Natural killer cell (primary cell): ENCODE data around the gene COL27A1. TPM values are rescaled to one million over a fixed set of nuclear protein-coding genes. Genes with fewer than 3 reads are reported as not detected.

Experiments used
- ATAC-seq, 3 donors: fragments of 150-1000 bp in 2 of 3; fragments of 200-7000 bp in 1 of 3; cut with Tn5 transposase; 1 replicate in 1 of 3; 2 replicates in 2 of 3; pipeline ENCODE4 v1.10.0; 2021; ENCODE audit warnings: mild to moderate bottlenecking in 2 of 3, moderate library complexity in 2 of 3
- DNase-seq, 2 donors: peaks; one replicate each; pipeline versions ENCODE4 v3.0.0 to v3.0.0-alpha.2; 2013 to 2021; ENCODE audit warnings: mixed read lengths in 1 of 2
- H3K27ac ChIP-seq: one replicate; pipeline ENCODE4 v1.5.1; 2013; ENCODE audit warnings: mild to moderate bottlenecking, low read length
- H3K27me3 ChIP-seq: one replicate; pipeline ENCODE4 v1.6.1; 2013; ENCODE audit warnings: low read length; ENCODE audit not compliant: control insufficient read depth, insufficient read depth
- H3K36me3 ChIP-seq: one replicate; pipeline ENCODE4 v1.6.1; 2013; ENCODE audit warnings: low read length; ENCODE audit not compliant: control insufficient read depth, insufficient read depth
- H3K4me1 ChIP-seq: one replicate; pipeline ENCODE4 v1.6.1; 2013; ENCODE audit warnings: low read length; ENCODE audit not compliant: control insufficient read depth, insufficient read depth
- H3K4me3 ChIP-seq: one replicate; pipeline ENCODE4 v1.5.1; 2013; ENCODE audit warnings: low read length
- H3K9me3 ChIP-seq: one replicate; pipeline ENCODE4 v1.6.1; 2013; ENCODE audit warnings: low read length; ENCODE audit not compliant: control insufficient read depth, insufficient read depth
- H3K27ac Mint-ChIP-seq, 2 donors: one replicate each; pipeline ENCODE4 v1.8.0; 2022; ENCODE audit warnings: mild to moderate bottlenecking in 2 of 2, mixed read lengths in 2 of 2, moderate library complexity in 1 of 2
- H3K27me3 Mint-ChIP-seq, 2 donors: one replicate each; pipeline ENCODE4 v1.8.0; 2022; ENCODE audit warnings: low read depth in 2 of 2, mixed read lengths in 2 of 2
- H3K36me3 Mint-ChIP-seq: one replicate; pipeline ENCODE4 v1.8.0; 2022; ENCODE audit warnings: mixed read lengths
- H3K4me1 Mint-ChIP-seq, 2 donors: one replicate each; pipeline ENCODE4 v1.8.0; 2022; ENCODE audit warnings: mixed read lengths in 2 of 2
- H3K4me3 Mint-ChIP-seq: one replicate; pipeline ENCODE4 v1.8.0; 2022; ENCODE audit warnings: mild to moderate bottlenecking, moderate library complexity, mixed read lengths
- H3K9me3 Mint-ChIP-seq, 2 donors: one replicate each; pipeline ENCODE4 v1.8.0; 2022; ENCODE audit warnings: mixed read lengths in 2 of 2
- CTCF ChIP-seq: fragments of 200-600 bp; IDR thresholded peaks from one replicate; pipeline ENCODE4 v1.8.0; 2022; ENCODE audit warnings: antibody characterized with exemption
- WGBS: methylation state at CpG from one replicate; pipeline ENCODE4 v1.1.7; 2013; ENCODE audit warnings: missing lambda C conversion rate; ENCODE audit not compliant: insufficient coverage; 5-methylcytosine and 5-hydroxymethylcytosine counted together
- intact Hi-C: fragments of 100-400 bp; cut with micrococcal nuclease; formaldehyde crosslinking; loops from one replicate; pipeline ENCODE4 v1.14.2; 2022
- total RNA-seq, 4 donors: library from RNA; stranded (reverse); fragments of 120-200 nt in 1 of 4; gene quantifications; one replicate each; pipeline versions ENCODE4 v1.2.3 to v1.2.4, GENCODE V29; 2013 to 2022

COL27A1 gene
- total RNA-seq, 3 donors from 2014 or later (not counting 1 experiment from before 2014, with no cell fraction given) = not detected

DNA sequence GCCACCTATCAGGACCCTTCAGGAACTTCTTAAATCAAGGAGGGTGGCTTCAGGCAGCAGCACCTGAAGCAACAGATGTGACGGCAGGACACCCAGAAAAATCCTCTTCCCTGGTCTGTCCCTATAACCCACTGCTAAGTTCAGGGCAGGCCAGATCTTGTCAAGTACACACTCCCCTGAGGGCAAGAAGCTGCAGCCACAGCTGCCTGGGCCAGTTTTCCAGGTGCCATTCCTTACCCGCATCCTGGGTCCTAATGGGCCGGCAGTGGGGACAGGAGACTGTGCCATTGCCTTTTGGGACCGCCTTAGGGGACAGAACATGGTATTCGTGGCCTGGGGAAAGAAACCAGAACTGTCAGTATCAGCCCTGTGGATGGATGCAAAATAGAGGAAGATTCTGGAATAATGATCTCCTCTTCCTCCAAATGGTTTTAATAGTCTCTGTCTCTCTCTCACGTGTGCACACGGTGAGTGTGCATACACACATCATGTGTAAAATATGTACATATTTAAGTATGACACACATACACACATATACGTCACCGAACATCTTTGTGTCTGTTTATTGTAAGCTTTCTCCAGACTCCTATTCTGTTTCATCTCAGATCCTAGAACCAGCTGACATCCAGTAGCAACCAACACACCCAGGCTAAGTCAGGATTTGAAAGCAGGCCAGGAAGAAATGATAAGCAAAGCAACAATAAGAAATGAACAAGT is 188.3 kb downstream of the COL27A1 start:
- Histone ChIP-seq H3K4me1 (peaks cover 20% of the 10 kb centered on the region), H3K4me3 (no peak overlapping the region), H3K27ac (no peak overlapping the region), H3K9me3 (no peaks in the 10 kb centered on the region), H3K36me3 (peaks cover 97% of the 10 kb centered on the region), H3K27me3 (no peaks in the 10 kb centered on the region)
- Mint-ChIP-seq H3K36me3 (peaks cover 38% of the 10 kb centered on the region), H3K4me3 (no peak overlapping the region), H3K4me1 (peaks cover 40 to 59% of the 10 kb centered on the region in 2 donors), H3K27me3 (no peaks in the 10 kb centered on the region), H3K9me3 (no peaks in the 10 kb centered on the region), H3K27ac (peak overlapping the region; percentile 77 to 84)
- DNase-seq (no peak), ATAC-seq (no peak)
- intact Hi-C loops = no loop called here
- 95% methylated on average over 7 of the region's 9 CpGs for WGBS
- no peak for TF ChIP-seq CTCF

DNA sequence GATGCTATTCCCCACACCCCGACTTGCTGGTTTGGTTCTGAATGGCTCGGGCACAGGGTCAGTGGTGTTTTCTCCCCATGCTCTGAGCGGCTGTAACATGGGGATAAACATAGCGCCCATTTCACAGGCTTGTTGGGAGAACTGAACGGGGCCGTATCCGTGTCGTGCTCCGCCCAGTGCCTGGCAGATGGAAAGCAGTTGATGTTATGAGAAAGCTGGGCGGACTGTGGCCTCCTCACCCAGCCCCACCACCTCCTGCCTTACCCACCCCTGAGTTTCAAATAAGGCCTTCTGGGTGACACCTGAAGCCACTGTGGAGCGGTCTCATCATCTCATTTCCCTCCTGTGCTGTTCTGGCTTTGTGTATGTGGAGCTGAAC is 188.8 kb downstream of the COL27A1 start:
- Histone ChIP-seq H3K9me3 (no peaks in the 10 kb centered on the region), H3K27ac (no peak overlapping the region), H3K4me3 (no peak overlapping the region), H3K36me3 (peaks cover 97% of the 10 kb centered on the region), H3K27me3 (no peaks in the 10 kb centered on the region), H3K4me1 (peaks cover 26% of the 10 kb centered on the region)
- Mint-ChIP-seq H3K4me3 (no peak overlapping the region), H3K36me3 (peaks cover 41% of the 10 kb centered on the region), H3K9me3 (no peaks in the 10 kb centered on the region), H3K4me1 (peaks cover 43 to 60% of the 10 kb centered on the region in 2 donors), H3K27ac (peak overlapping the region; percentile 77 to 84), H3K27me3 (no peaks in the 10 kb centered on the region)
- DNase-seq (no peak), ATAC-seq (no peak)
- intact Hi-C loops = no loop called here
- no peak for TF ChIP-seq CTCF
- 97% methylated on average over 11 of the region's 11 CpGs for WGBS

DNA sequence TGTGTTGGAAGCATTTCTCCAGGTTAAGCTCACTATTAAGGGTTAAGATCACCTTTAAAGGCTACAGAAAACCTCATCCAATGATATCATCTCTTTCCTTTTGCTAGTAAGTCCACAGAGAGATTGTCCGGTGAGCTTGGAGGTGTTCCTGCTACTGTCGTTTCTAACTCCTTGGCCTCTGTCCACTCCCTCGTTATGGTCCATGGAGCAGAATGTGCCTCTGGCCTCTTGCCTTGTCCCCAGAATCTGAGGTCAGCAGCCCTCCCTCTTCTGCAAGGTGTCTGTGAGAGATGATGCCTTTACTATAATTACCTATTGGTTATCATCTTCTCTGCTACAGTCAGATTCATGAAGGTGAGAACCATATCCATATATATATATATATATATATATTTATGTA is 189.4 kb downstream of the COL27A1 start:
- no peaks in the 10 kb centered on the region for H3K9me3 ChIP-seq
- H3K27me3 Mint-ChIP-seq = no peaks in the 10 kb centered on the region
- intact Hi-C loops = no loop called here
- peaks cover 97% of the 10 kb centered on the region for H3K36me3 ChIP-seq
- H3K4me1 ChIP-seq = peaks cover 27% of the 10 kb centered on the region
- peaks cover 46% of the 10 kb centered on the region for H3K36me3 Mint-ChIP-seq
- ATAC-seq (no peak), DNase-seq (no peak)
- peaks cover 48 to 65% of the 10 kb centered on the region in 2 donors for H3K4me1 Mint-ChIP-seq
- no peaks in the 10 kb centered on the region for H3K27me3 ChIP-seq
- no peaks in the 10 kb centered on the region for H3K9me3 Mint-ChIP-seq
- H3K4me3 Mint-ChIP-seq = no peak overlapping the region
- H3K27ac ChIP-seq = no peak overlapping the region
- H3K27ac Mint-ChIP-seq = peak overlapping the region; percentile 77 to 84
- WGBS = 85% methylated on average over 3 of the region's 3 CpGs
- no peak overlapping the region for H3K4me3 ChIP-seq
- TF ChIP-seq CTCF = no peak
